ENCODE measurements around the gene IRF5. TPM values are rescaled to one million over a fixed set of nuclear protein-coding genes. Genes with fewer than 3 reads are reported as not detected.
A peak's percentile ranks its signal among the peaks of the same experiment; 100 is the strongest.

IRF5 gene
- total and polyA plus RNA-seq, 2 donors (not counting 1 experiment from before 2014, with no cell fraction given) = 91.3 to 135 TPM

- intact Hi-C loops (cut with micrococcal nuclease) = loop anchor here (2.0 kb wide), 2 partner anchors 16 to 34 kb away; no protein-coding TSS in a partner anchor
- whole genome bisulfite sequencing (ENCODE audit: insufficient coverage) = 20% methylated on average over 4 of the region's 7 CpGs
These were observed 1.5 kb downstream of the IRF5 start for GRCh38 chr7:128939075-128939860.

More at GRCh38 chr7:128939075-128939860, 1.5 kb downstream of the IRF5 start:
- no peaks in the 10 kb centered on the region for H3K9me3 Mint-ChIP-seq (ENCODE audit: insufficient read depth)
- ChIA-PET CTCF (interaction anchor here (0.8 to 3.6 kb wide), 11 partner anchors 11 to 207 kb away, joined by 3 to 26 read pairs (median 3); partner anchors contain the start of gene TNPO3), POLR2A (interaction anchor here (0.6 to 2.9 kb wide), 8 partner anchors 8 to 115 kb away, joined by 3 to 21 read pairs (median 9); no protein-coding TSS in a partner anchor)
- TF ChIP-seq EZH2 (IDR thresholded peaks at IDR 0.05; ENCODE audit: borderline replicate concordance, insufficient read depth, low read depth, low read length, poor library complexity, severe bottlenecking) = no peak
- TF ChIP-seq, protein P1, sequence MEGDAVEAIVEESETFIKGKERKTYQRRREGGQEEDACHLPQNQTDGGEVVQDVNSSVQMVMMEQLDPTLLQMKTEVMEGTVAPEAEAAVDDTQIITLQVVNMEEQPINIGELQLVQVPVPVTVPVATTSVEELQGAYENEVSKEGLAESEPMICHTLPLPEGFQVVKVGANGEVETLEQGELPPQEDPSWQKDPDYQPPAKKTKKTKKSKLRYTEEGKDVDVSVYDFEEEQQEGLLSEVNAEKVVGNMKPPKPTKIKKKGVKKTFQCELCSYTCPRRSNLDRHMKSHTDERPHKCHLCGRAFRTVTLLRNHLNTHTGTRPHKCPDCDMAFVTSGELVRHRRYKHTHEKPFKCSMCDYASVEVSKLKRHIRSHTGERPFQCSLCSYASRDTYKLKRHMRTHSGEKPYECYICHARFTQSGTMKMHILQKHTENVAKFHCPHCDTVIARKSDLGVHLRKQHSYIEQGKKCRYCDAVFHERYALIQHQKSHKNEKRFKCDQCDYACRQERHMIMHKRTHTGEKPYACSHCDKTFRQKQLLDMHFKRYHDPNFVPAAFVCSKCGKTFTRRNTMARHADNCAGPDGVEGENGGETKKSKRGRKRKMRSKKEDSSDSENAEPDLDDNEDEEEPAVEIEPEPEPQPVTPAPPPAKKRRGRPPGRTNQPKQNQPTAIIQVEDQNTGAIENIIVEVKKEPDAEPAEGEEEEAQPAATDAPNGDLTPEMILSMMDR (IDR thresholded peaks at IDR 0.05) = no peak
- H3K4me3 Mint-ChIP-seq = peak overlapping the region; percentile 94
- DNase-seq (peak; percentile 85), ATAC-seq (ENCODE audit: low read depth) (peak; percentile 35)
- H3K36me3 ChIP-seq (replicated peaks in 1 of 2; ENCODE audit: control extremely low read depth in 1 of 2, control insufficient read depth in 1 of 2, extremely low read depth in 1 of 2, insufficient read depth in 2 of 2, low read length in 1 of 2) = peaks cover 0 to 10% of the 10 kb centered on the region in 2 experiments
- H3K9ac ChIP-seq (ENCODE audit: low read length) = peak overlapping the region; percentile 92
- H2AFZ ChIP-seq (ENCODE audit: insufficient read depth, low read depth, low read length, poor library complexity, severe bottlenecking) = no peak overlapping the region
- peaks cover 44 to 58% of the 10 kb centered on the region in 2 donors for H3K4me1 ChIP-seq (ENCODE audit: control insufficient read depth in 2 of 2, insufficient read depth in 2 of 2, low read length in 2 of 2)
- H3K27me3 ChIP-seq (replicated peaks in 1 of 4; ENCODE audit: control extremely low read depth in 1 of 4, control insufficient read depth in 3 of 4, insufficient read depth in 4 of 4, low read length in 3 of 4) = no peaks in the 10 kb centered on the region
- H3K27ac ChIP-seq (ENCODE audit: low read length in 2 of 2) = peak overlapping the region; percentile 89 to 99
- H3K27me3 Mint-ChIP-seq = no peaks in the 10 kb centered on the region
- H3K79me2 ChIP-seq (ENCODE audit: control insufficient read depth, insufficient read depth, low read length) = peaks cover 40% of the 10 kb centered on the region
- peaks cover 64% of the 10 kb centered on the region for H3K4me1 Mint-ChIP-seq
- no peaks in the 10 kb centered on the region for H3K9me3 ChIP-seq (ENCODE audit: control extremely low read depth in 1 of 3, control insufficient read depth in 2 of 3, insufficient read depth in 1 of 3, low read length in 2 of 3)
- peaks cover 14% of the 10 kb centered on the region for H4K20me1 ChIP-seq (ENCODE audit: control insufficient read depth, insufficient read depth, low read length, poor library complexity, severe bottlenecking)
- peak overlapping the region; percentile 97 for H3K27ac Mint-ChIP-seq
- peak overlapping the region; percentile 90 for H3K4me2 ChIP-seq (replicated peaks; ENCODE audit: low read depth, low read length, poor library complexity, severe bottlenecking)
- peak overlapping the region; percentile 40 to 90 (median 84) for H3K4me3 ChIP-seq (ENCODE audit: control extremely low read depth in 1 of 5, extremely low read depth in 1 of 5, insufficient read depth in 1 of 5, low read depth in 2 of 5, low read length in 4 of 5)

Measured in B cell (primary cell).